HL-60 (cell line): ENCODE results near the gene OFD1.

ENCODE experiments used
- DNase-seq, 2 experiments: peaks; one replicate each; pipeline ENCODE4 v3.0.0-alpha.2; 2010 to 2020; ENCODE audit warnings: low read depth in 1 of 2, low spot score in 1 of 2
- H3K27ac ChIP-seq: fragments of 250-450 bp; sonication (Bioruptor Pico); replicated peaks from 2 replicates; pipeline ENCODE4 v1.5.1; 2020; ENCODE audit warnings: mild to moderate bottlenecking, moderate library complexity
- H3K27me3 ChIP-seq: fragments of 250-450 bp; sonication (Bioruptor Pico); 2 replicates; pipeline ENCODE4 v1.5.1; 2021; ENCODE audit warnings: mild to moderate bottlenecking, moderate library complexity; ENCODE audit not compliant: insufficient read depth, poor library complexity, severe bottlenecking
- H3K4me3 ChIP-seq: replicated peaks from 2 replicates; pipeline ENCODE4 v1.5.1; 2011; ENCODE audit warnings: mild to moderate bottlenecking, control low read depth, low read length; ENCODE audit not compliant: insufficient read depth
- GABPA ChIP-seq: IDR thresholded peaks from 2 replicates; pipeline ENCODE4 v1.6.1; 2012; ENCODE audit warnings: low read depth
- POLR2AphosphoS5 ChIP-seq: IDR thresholded peaks from 2 replicates; pipeline ENCODE4 v1.6.1; 2012; ENCODE audit warnings: low read depth
- SPI1 ChIP-seq: IDR thresholded peaks from 2 replicates; pipeline ENCODE4 v1.6.1; 2012; ENCODE audit warnings: low read depth, mild to moderate bottlenecking, borderline replicate concordance
- TF ChIP-seq, protein P1 (sequence below): IDR thresholded peaks from 2 replicates; pipeline ENCODE4 v1.6.1; 2012; ENCODE audit warnings: low read depth; ENCODE audit not compliant: insufficient replicate concordance
- TF ChIP-seq, protein P2 (sequence below): IDR thresholded peaks from one replicate; pipeline ENCODE4 v1.5.1; 2011; ENCODE audit warnings: low read length, control low read depth, inconsistent platforms; ENCODE audit not compliant: insufficient read depth

The OFD1 gene

DNA sequence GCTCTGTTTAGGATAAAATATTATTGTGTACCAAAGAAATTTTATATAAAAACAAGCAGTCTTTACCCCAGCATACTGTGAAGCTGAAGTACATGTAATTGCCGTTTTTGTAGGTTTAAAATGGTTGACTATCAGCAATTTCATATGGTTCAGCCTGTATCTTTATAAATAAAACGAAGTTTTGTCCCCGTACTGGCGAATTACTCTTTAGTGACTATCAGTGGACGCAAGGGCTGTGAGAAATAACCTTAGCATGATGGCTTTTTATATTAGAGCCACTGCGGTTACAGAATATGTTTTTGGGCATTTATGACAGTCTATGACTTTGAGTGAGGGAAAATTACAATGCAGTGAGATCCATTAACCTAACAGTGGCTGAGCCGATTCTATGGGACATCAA is 81.1 kb downstream of the OFD1 start:
- no peak overlapping the region for H3K4me3 ChIP-seq
- peaks cover 8% of the 10 kb centered on the region for H3K27me3 ChIP-seq
- no peak overlapping the region for H3K27ac ChIP-seq
- no peak for TF ChIP-seq SPI1
- TF ChIP-seq, protein P1, sequence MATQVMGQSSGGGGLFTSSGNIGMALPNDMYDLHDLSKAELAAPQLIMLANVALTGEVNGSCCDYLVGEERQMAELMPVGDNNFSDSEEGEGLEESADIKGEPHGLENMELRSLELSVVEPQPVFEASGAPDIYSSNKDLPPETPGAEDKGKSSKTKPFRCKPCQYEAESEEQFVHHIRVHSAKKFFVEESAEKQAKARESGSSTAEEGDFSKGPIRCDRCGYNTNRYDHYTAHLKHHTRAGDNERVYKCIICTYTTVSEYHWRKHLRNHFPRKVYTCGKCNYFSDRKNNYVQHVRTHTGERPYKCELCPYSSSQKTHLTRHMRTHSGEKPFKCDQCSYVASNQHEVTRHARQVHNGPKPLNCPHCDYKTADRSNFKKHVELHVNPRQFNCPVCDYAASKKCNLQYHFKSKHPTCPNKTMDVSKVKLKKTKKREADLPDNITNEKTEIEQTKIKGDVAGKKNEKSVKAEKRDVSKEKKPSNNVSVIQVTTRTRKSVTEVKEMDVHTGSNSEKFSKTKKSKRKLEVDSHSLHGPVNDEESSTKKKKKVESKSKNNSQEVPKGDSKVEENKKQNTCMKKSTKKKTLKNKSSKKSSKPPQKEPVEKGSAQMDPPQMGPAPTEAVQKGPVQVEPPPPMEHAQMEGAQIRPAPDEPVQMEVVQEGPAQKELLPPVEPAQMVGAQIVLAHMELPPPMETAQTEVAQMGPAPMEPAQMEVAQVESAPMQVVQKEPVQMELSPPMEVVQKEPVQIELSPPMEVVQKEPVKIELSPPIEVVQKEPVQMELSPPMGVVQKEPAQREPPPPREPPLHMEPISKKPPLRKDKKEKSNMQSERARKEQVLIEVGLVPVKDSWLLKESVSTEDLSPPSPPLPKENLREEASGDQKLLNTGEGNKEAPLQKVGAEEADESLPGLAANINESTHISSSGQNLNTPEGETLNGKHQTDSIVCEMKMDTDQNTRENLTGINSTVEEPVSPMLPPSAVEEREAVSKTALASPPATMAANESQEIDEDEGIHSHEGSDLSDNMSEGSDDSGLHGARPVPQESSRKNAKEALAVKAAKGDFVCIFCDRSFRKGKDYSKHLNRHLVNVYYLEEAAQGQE: no peak
- no peak for TF ChIP-seq GABPA
- TF ChIP-seq, protein P2, sequence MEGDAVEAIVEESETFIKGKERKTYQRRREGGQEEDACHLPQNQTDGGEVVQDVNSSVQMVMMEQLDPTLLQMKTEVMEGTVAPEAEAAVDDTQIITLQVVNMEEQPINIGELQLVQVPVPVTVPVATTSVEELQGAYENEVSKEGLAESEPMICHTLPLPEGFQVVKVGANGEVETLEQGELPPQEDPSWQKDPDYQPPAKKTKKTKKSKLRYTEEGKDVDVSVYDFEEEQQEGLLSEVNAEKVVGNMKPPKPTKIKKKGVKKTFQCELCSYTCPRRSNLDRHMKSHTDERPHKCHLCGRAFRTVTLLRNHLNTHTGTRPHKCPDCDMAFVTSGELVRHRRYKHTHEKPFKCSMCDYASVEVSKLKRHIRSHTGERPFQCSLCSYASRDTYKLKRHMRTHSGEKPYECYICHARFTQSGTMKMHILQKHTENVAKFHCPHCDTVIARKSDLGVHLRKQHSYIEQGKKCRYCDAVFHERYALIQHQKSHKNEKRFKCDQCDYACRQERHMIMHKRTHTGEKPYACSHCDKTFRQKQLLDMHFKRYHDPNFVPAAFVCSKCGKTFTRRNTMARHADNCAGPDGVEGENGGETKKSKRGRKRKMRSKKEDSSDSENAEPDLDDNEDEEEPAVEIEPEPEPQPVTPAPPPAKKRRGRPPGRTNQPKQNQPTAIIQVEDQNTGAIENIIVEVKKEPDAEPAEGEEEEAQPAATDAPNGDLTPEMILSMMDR: no peak
- no peak for TF ChIP-seq POLR2AphosphoS5
- no peak for DNase-seq

DNA sequence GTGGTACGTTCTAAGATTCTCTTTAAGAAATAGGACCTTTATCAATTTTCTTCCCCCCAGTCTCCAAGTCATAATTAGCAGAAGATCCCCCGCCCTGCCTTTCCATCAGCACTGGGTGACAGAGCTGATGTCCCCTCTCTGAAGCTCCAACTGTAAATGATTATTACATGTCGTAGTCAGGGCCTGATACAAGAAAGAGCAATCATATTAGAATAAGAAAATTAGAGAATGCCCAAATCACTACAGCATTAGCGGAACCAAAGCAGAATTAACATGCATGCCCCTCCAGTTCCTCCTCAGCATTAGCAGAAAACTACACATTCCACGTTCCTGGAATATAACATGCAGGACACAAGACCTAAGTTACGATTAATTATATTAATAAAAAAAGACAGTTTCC is 81.6 kb downstream of the OFD1 start:
- Histone ChIP-seq H3K4me3 (no peak overlapping the region), H3K27me3 (peaks cover 8% of the 10 kb centered on the region), H3K27ac (no peak overlapping the region)
- no peak for DNase-seq
- TF ChIP-seq POLR2AphosphoS5 (no peak), SPI1 (no peak), GABPA (no peak)
- TF ChIP-seq, protein P1: no peak

DNA sequence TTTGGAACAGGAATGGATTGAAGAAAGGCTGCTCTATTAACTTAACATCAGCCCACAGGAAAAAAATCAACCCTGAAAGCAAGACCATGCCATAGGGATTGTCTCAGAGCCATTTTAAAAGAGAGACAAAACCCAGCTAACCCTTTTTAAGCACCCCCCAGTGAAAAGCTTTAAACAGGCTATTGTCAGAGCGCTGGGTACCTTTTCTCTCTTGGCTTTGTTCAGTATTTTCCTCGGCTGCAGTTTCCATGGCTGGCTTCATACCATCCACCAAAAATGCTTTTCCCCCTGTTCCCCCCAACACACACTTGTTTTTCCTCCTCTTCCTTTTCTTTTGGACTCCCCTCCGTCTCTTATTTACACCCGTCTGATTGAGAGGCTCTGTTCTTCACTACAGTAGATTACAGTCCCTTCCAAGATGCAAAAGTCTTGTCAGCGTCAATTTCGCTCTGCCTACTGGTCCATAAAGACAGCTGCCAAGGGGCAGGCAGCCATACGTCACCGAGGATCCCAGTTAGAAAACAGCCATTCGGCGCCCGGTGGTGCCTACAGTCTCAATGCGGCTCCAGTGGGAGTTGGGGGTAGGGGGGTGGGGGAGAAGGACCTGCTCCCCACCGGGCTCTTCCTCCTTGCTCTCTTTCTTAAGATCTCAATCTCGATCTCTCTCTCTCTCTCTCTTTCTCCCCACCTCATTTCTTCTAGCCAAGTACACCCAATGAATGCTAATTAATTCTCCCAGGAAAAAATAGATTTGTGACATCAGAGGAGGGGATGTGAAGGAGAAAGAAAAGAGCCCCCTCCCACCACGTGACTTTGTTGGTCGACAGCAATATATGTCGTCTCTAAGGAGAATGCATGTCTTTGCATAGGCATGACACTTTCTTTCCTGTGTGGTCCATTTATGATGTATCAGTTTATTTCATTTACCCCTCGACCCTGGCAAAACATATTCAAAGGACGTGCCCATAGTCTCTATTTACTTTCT is 82.4 kb downstream of the OFD1 start, which contains the start of gene GPM6B:
TSS of gene GPM6B (minus strand) at position 451 of the 985 bp plus-strand sequence. CDS start at position 262, 189 bp downstream.
- DNase-seq: no peak
- TF ChIP-seq SPI1 (no peak), GABPA (no peak), POLR2AphosphoS5 (no peak)
- TF ChIP-seq, protein P1: no peak
- TF ChIP-seq, protein P2: no peak
- Histone ChIP-seq H3K4me3 (no peak within 1 kb of the TSS), H3K27me3 (peaks cover 8% of the 10 kb centered on the region), H3K27ac (no peak within 1 kb of the TSS)
